HepG2 (cell line): Measurements from ENCODE around the gene TRAPPC5. TPM values are rescaled to one million over a fixed set of nuclear protein-coding genes. Genes with fewer than 3 reads are reported as not detected.

Experiments
- ARHGAP35 ChIP-seq: sonication (generic); formaldehyde crosslinking; IDR thresholded peaks from 2 replicates; pipeline ENCODE4 v1.9.0; 2022; ENCODE audit warnings: mild to moderate bottlenecking, inconsistent platforms, moderate library complexity, missing genetic modification reagents, borderline replicate concordance
- BHLHE40 ChIP-seq: IDR thresholded peaks from 2 replicates; pipeline ENCODE4 v1.6.1; 2011; ENCODE audit warnings: low read length, improper control_type of control experiment
- HNF4G ChIP-seq, 2 experiments: sonication (generic) in 1 of 2; formaldehyde crosslinking in 1 of 2; IDR thresholded peaks; 2 replicates each; pipeline versions ENCODE4 v1.4.0 to v1.6.1; 2011 to 2020; ENCODE audit warnings: borderline replicate concordance in 2 of 2, low read depth in 2 of 2, mild to moderate bottlenecking in 2 of 2, low read length in 1 of 2, missing genetic modification reagents in 1 of 2, moderate library complexity in 1 of 2
- JDP2 ChIP-seq: sonication (generic); formaldehyde crosslinking; IDR thresholded peaks from 2 replicates; pipeline ENCODE4 v1.8.1; 2022; ENCODE audit warnings: missing genetic modification reagents, borderline replicate concordance
- JUN ChIP-seq: sonication (generic); formaldehyde crosslinking; IDR thresholded peaks from 2 replicates; pipeline ENCODE4 v1.4.0; 2020; ENCODE audit warnings: mild to moderate bottlenecking, missing genetic modification reagents
- KDM2A ChIP-seq: sonication (generic); formaldehyde crosslinking; IDR thresholded peaks from 2 replicates; pipeline ENCODE4 v1.4.0; 2020; ENCODE audit warnings: low read depth, missing genetic modification reagents, borderline replicate concordance
- KDM4B ChIP-seq: sonication (generic); formaldehyde crosslinking; IDR thresholded peaks from 2 replicates; pipeline ENCODE4 v1.4.0; 2020; ENCODE audit warnings: missing genetic modification reagents
- KLF6 ChIP-seq: IDR thresholded peaks from 2 replicates; pipeline ENCODE4 v1.8.0; 2016; ENCODE audit warnings: missing biosample characterization, missing genetic modification reagents
- KLF9 ChIP-seq: IDR thresholded peaks from 2 replicates; pipeline ENCODE4 v1.6.1; 2016; ENCODE audit warnings: low read depth
- MATR3 ChIP-seq: sonication (generic); formaldehyde crosslinking; IDR thresholded peaks from 2 replicates; pipeline ENCODE4 v1.4.0; 2020; ENCODE audit warnings: missing genetic modification reagents
- MEF2D ChIP-seq: sonication (generic); formaldehyde crosslinking; IDR thresholded peaks from 2 replicates; pipeline ENCODE4 v1.5.1; 2020; ENCODE audit warnings: mild to moderate bottlenecking, missing genetic modification reagents
- MTF2 ChIP-seq: sonication (generic); formaldehyde crosslinking; IDR thresholded peaks from 2 replicates; pipeline ENCODE4 v1.5.0; 2020; ENCODE audit warnings: missing genetic modification reagents, borderline replicate concordance
- NCOA2 ChIP-seq: sonication (generic); formaldehyde crosslinking; IDR thresholded peaks from 2 replicates; pipeline ENCODE4 v1.8.0; 2022; ENCODE audit warnings: inconsistent platforms
- NR2F1 ChIP-seq, 2 experiments: fragments of 450-650 bp in 1 of 2; formaldehyde crosslinking in 1 of 2; IDR thresholded peaks; 2 replicates each; pipeline versions ENCODE4 v1.5.0 to v1.6.1; 2016 to 2020; ENCODE audit warnings: mild to moderate bottlenecking in 1 of 2, missing compliant biosample characterization in 1 of 2, missing genetic modification reagents in 1 of 2, moderate library complexity in 1 of 2
- PITX1 ChIP-seq: sonication (generic); formaldehyde crosslinking; IDR thresholded peaks from 2 replicates; pipeline ENCODE4 v1.5.1; 2020; ENCODE audit warnings: mild to moderate bottlenecking, missing genetic modification reagents
- SKIL ChIP-seq: sonication (generic); formaldehyde crosslinking; IDR thresholded peaks from 2 replicates; pipeline ENCODE4 v1.8.0; 2022; ENCODE audit warnings: missing genetic modification reagents, mild to moderate bottlenecking, moderate library complexity, borderline replicate concordance
- SRSF4 ChIP-seq: fragments of 200-400 bp; formaldehyde crosslinking; IDR thresholded peaks from one replicate; pipeline ENCODE4 v1.6.1; 2018; ENCODE audit warnings: mild to moderate bottlenecking, low read depth, low read length, moderate library complexity; ENCODE audit not compliant: poor library complexity, severe bottlenecking
- THRA ChIP-seq: sonication (generic); formaldehyde crosslinking; IDR thresholded peaks from 2 replicates; pipeline ENCODE4 v1.4.0; 2020; ENCODE audit warnings: missing genetic modification reagents, borderline replicate concordance
- ZC3H13 ChIP-seq: sonication (generic); formaldehyde crosslinking; IDR thresholded peaks from 2 replicates; pipeline ENCODE4 v1.8.1; 2023; ENCODE audit warnings: mild to moderate bottlenecking, missing genetic modification reagents, moderate library complexity
- ZKSCAN8 ChIP-seq: IDR thresholded peaks from 2 replicates; pipeline ENCODE4 v1.6.1; 2016; ENCODE audit warnings: borderline replicate concordance, missing genetic modification reagents, missing compliant biosample characterization
- ZNF564 ChIP-seq: sonication (generic); formaldehyde crosslinking; IDR thresholded peaks from 2 replicates; pipeline ENCODE4 v1.8.1; 2023; ENCODE audit warnings: mild to moderate bottlenecking, missing genetic modification reagents
- ZSCAN9 ChIP-seq: IDR thresholded peaks from 2 replicates; pipeline ENCODE4 v1.6.1; 2016; ENCODE audit warnings: borderline replicate concordance
- polyA plus RNA-seq, 8 experiments: library from polyadenylated mRNA; depleted of rRNA in 3 of 8; stranded (reverse) in 7 of 8; unstranded in 1 of 8; fragments of >200 nt; fragmentation: Illumina TruSeq in 4 of 8; extraction: Trizol in 4 of 8; gene quantifications; 2 replicates each; pipeline versions ENCODE4 v1.2.1 to v1.2.3, GENCODE V29; 2011 to 2016; ENCODE audit warnings: low read depth in 4 of 8, missing spikeins in 1 of 8, mixed read lengths in 1 of 8; ENCODE audit not compliant: insufficient read depth in 1 of 8
- total RNA-seq, 5 experiments: library from RNA; depleted of rRNA; stranded (reverse); fragments of >200 nt; fragmentation: Illumina TruSeq; extraction: Trizol; gene quantifications; 2 replicates each; pipeline ENCODE4 v1.2.3, GENCODE V29; 2016; ENCODE audit warnings: low read depth in 1 of 5
- TF ChIP-seq, protein P1 (sequence below): sonication (generic); formaldehyde crosslinking; IDR thresholded peaks from 2 replicates; pipeline ENCODE4 v1.4.0; 2020; ENCODE audit warnings: missing genetic modification reagents
- TF ChIP-seq, protein P2 (sequence below): sonication (generic); IDR thresholded peaks from 2 replicates; pipeline ENCODE4 v1.6.1; 2016; ENCODE audit warnings: low read depth, borderline replicate concordance

Gene TRAPPC5
- total and polyA plus RNA-seq, 2 of the 13 experiments (the other 11 are each of a cell fraction or from before 2014, with no cell fraction given) = 38.5 to 78.7 TPM

GRCh38 chr19:7652061-7652641, 28.5 kb upstream of the TRAPPC5 start (continued):
- peak; percentile 82 for TF ChIP-seq MEF2D
- TF ChIP-seq MATR3 (CRISPR knock-in tag) = no peak
- TF ChIP-seq NCOA2 (CRISPR knock-in tag) = peak; percentile 92
- peak; percentile 98 for TF ChIP-seq KDM2A (CRISPR knock-in tag)
- TF ChIP-seq ARHGAP35 (CRISPR knock-in tag) = no peak
- peak; percentile 63; the same call in 1 of the 2 replicates for TF ChIP-seq ZKSCAN8 (CRISPR knock-in tag)
- peak; percentile 75; the same call in 1 of the 2 replicates for TF ChIP-seq KDM4B
- TF ChIP-seq, protein P1, sequence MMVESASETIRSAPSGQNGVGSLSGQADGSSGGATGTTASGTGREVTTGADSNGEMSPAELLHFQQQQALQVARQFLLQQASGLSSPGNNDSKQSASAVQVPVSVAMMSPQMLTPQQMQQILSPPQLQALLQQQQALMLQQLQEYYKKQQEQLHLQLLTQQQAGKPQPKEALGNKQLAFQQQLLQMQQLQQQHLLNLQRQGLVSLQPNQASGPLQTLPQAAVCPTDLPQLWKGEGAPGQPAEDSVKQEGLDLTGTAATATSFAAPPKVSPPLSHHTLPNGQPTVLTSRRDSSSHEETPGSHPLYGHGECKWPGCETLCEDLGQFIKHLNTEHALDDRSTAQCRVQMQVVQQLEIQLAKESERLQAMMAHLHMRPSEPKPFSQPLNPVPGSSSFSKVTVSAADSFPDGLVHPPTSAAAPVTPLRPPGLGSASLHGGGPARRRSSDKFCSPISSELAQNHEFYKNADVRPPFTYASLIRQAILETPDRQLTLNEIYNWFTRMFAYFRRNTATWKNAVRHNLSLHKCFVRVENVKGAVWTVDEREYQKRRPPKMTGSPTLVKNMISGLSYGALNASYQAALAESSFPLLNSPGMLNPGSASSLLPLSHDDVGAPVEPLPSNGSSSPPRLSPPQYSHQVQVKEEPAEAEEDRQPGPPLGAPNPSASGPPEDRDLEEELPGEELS (CRISPR knock-in tag) = peak; percentile 91
- TF ChIP-seq JUN (CRISPR knock-in tag) = peak; percentile 81
- TF ChIP-seq JDP2 (CRISPR knock-in tag) = no peak
- no peak; the same call in 1 of the 2 replicates for TF ChIP-seq HNF4G (IDR thresholded peaks at IDR 0.05; ENCODE audit: borderline replicate concordance, low read depth, low read length)
- no peak for TF ChIP-seq HNF4G (CRISPR knock-in tag; IDR thresholded peaks at IDR 0.05; ENCODE audit: borderline replicate concordance, low read depth)
- peak; percentile 79 for TF ChIP-seq PITX1 (CRISPR knock-in tag)
- peak; percentile 74 to 81 for TF ChIP-seq NR2F1 (CRISPR knock-in tag; IDR thresholded peaks at IDR 0.05)
- TF ChIP-seq SKIL (CRISPR knock-in tag) = peak; percentile 94
- TF ChIP-seq THRA (CRISPR knock-in tag) = peak; percentile 94
- TF ChIP-seq KLF6 = peak; percentile 60; the same call in 1 of the 2 replicates
- peak; percentile 43; the same call in 1 of the 2 replicates for TF ChIP-seq ZC3H13
- TF ChIP-seq SRSF4 = no peak
- peak; percentile 53; the same call in 1 of the 2 replicates for TF ChIP-seq ZNF564 (CRISPR knock-in tag)
- TF ChIP-seq, protein P2, sequence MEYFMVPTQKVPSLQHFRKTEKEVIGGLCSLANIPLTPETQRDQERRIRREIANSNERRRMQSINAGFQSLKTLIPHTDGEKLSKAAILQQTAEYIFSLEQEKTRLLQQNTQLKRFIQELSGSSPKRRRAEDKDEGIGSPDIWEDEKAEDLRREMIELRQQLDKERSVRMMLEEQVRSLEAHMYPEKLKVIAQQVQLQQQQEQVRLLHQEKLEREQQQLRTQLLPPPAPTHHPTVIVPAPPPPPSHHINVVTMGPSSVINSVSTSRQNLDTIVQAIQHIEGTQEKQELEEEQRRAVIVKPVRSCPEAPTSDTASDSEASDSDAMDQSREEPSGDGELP = peak; percentile 72; the same call in 1 of the 2 replicates
- TF ChIP-seq KLF9 = no peak
- peak; percentile 77; the same call in 1 of the 2 replicates for TF ChIP-seq MTF2 (CRISPR knock-in tag)
- TF ChIP-seq BHLHE40 = peak; percentile 60; the same call in 1 of the 2 replicates
- TF ChIP-seq ZSCAN9 (CRISPR knock-in tag) = peak; percentile 81; the same call in 1 of the 2 replicates
